Heart left ventricle (tissue), 13 donors: ENCODE data around the gene MTNR1B.

Experiments
- POLR2A ChIP-seq, 2 donors: fragments of 450-650 bp; IDR thresholded peaks; one replicate each; pipeline ENCODE4 v1.6.1; 2017; ENCODE audit warnings: antibody characterized with exemption in 2 of 2, mild to moderate bottlenecking in 2 of 2, moderate library complexity in 2 of 2
- TF ChIP-seq, protein P1 (sequence below), 12 donors: fragments of 200-600 bp; sonication (generic) in 4 of 12; IDR thresholded peaks; one replicate each; pipeline versions ENCODE4 v1.5.0 to v1.8.0; 2018 to 2022; ENCODE audit warnings: antibody characterized with exemption in 12 of 12, mild to moderate bottlenecking in 5 of 12
- donor health status: ischemic (EF 13 %, LVEDD 7.1; RV severe dilation, severe dysfunction).
- donor health status: DM: no; HTN: yes; CAD: no.
- donor health status: DM: no; HTN: no; CAD: no.
- donor health status: ischemic (EF 25% LVEDD 6.9; RV normal size, moderate dysfunction).
- donor health status: ischemic (EF 25% LVEDD 5.7; RV mildly dilated, moderate dysfunction).
- donor health status: ischemic (EF 35%, LVEDD 5.7; RV mildly dilated, moderate dysfunction).
- donor health status: nonischemic (EF 11% LVEDD 7.7; RV severe dilation, severe dysfunction).
- donor health status: DM: yes; HTN: yes; CAD: no.
- donor health status: PGD.
- donor health status: ischemic (EF 29% LVEDD 5.4; RV normal size, mild dysfunction).
- donor health status: nonischemic (EF 23%, LVEDD 6.1; RV moderate dilation, normal function).

DNA sequence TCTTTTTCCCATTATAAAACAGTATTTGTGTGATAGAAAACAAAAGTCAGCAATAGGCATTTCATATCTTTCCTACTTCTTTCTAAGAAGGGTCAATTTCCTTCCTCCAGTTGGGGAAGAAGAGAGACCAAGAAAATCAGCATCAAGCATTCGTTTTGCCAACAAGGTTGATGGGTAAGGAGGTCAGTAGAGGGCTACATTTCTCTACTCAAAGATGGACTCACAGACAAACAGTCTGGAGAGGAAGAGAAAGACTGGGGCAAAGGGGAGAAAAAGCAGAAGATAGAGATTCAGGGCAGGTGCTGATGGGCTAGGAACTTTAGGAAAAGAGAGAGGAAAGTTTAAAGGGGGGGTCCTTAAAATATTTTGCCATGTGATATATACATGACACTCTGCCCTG, 8.6 kb upstream of the MTNR1B start:
- no peak for TF ChIP-seq POLR2A (IDR thresholded peaks at IDR 0.05)
- TF ChIP-seq, protein P1, sequence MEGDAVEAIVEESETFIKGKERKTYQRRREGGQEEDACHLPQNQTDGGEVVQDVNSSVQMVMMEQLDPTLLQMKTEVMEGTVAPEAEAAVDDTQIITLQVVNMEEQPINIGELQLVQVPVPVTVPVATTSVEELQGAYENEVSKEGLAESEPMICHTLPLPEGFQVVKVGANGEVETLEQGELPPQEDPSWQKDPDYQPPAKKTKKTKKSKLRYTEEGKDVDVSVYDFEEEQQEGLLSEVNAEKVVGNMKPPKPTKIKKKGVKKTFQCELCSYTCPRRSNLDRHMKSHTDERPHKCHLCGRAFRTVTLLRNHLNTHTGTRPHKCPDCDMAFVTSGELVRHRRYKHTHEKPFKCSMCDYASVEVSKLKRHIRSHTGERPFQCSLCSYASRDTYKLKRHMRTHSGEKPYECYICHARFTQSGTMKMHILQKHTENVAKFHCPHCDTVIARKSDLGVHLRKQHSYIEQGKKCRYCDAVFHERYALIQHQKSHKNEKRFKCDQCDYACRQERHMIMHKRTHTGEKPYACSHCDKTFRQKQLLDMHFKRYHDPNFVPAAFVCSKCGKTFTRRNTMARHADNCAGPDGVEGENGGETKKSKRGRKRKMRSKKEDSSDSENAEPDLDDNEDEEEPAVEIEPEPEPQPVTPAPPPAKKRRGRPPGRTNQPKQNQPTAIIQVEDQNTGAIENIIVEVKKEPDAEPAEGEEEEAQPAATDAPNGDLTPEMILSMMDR (IDR thresholded peaks at IDR 0.05), result no peak
